ENCODE data around the gene DNAJC22. TPM values are rescaled to one million over a fixed set of nuclear protein-coding genes. Genes with fewer than 3 reads are reported as not detected.

Gene DNAJC22
- total RNA-seq, 1 donor: 1.1 TPM

DNA sequence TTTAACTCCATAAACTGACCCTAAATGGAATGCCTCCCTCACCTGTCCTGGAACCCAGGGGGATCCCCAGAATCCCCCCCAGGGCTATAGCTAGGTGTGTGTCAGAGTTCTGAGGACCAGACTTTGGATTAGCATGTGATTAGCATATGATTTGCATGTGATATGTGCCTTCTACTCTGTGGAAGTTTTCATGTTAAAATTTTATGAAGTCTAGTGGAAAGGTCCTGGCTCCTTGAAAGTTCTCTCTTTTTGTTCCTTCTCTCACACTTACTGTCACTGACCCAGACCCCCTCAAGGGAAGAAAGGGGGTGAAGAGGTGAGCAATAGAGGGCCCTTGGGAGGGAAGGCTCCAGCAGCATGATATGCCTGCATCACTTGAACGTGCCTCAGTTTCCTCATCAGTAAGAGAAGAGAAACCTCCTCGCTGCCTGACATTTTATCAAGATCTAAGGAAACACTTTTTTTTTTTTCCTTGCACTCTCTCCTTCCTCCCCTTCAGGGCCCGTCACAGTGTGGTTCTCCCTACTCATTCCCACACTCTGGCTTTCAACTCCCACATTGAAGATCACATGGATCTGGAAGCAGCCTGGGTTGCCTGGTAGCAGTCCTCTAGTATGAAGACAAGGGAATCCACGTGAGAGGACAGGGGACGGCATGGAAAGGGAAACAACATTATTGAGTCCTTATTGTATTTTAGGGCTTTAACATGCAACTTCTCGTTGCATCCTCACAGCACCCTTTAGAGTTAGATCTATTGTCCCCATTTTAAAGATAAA lies 6.4 kb upstream of the DNAJC22 start:
- H3K4me2 ChIP-seq (ENCODE audit: insufficient read depth, low read length): no peak overlapping the region

DNA sequence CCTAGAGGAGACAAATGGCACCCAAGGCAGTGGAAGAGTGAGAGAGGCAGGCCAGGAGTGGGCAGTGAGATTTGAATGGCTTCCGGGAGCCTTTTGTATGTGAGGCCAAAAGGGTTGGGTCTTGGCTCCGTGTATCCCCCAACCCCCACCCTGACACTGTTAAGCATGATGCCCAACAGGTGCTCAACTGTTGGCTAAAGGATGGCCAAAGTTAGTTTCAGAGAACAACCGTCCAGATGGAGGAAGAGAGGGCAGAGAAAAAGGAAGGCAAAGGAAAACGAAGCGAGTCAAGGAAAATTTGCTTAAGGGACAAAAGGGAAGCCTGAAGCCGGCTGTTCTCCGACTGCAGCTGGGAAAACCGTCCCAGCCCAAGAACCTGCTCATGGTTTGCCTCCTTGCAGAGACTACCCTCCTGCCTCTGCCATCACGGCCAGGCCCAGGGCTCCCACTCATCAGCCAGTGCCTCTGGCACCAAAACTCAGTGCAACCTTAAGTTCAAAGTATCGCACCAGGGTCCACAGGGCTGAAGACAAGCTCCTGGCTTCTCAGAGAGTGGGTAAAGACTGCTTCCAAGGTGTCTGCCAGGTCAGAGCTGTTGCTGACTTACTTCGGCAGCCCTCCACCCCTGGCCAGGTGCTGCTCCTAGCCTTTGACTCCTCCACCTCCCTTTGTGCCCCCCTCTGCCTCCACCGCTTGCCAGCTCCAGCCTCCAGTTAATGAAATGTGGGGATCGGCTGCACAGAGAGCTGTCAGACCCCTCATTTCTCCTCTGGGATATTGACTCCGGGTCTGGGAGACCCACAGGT lies 5.5 kb upstream of the DNAJC22 start:
- no peak overlapping the region for H2AFZ ChIP-seq (ENCODE audit: low read length)
- H3K4me2 ChIP-seq (ENCODE audit: insufficient read depth, low read length): no peak overlapping the region
- no peak overlapping the region for H3K27ac ChIP-seq (ENCODE audit: low read depth, low read length)
- no peaks in the 10 kb centered on the region for H3K36me3 ChIP-seq (ENCODE audit: insufficient read depth, low read length)
- no peak overlapping the region for H3K4me3 ChIP-seq (ENCODE audit: insufficient read depth, low read length)
- peak; percentile 65 for DNase-seq (ENCODE audit: insufficient read length, low spot score, missing footprints)
- H3K27me3 ChIP-seq (ENCODE audit: insufficient read depth, low read length): peaks cover 75% of the 10 kb centered on the region
- peaks cover 22% of the 10 kb centered on the region for H3K4me1 ChIP-seq (ENCODE audit: insufficient read depth, low read length)
- TF ChIP-seq CTCF (IDR thresholded peaks at IDR 0.05; ENCODE audit: extremely low read depth, low read depth, low read length): no peak
- H4K20me1 ChIP-seq (ENCODE audit: insufficient read depth, low read length): no peaks in the 10 kb centered on the region
- no peaks in the 10 kb centered on the region for H3K79me2 ChIP-seq (ENCODE audit: insufficient read depth, low read length)
- H3K9me3 ChIP-seq (ENCODE audit: low read depth, low read length): no peaks in the 10 kb centered on the region

More for the DNA sequence above, 6.4 kb upstream of the DNAJC22 start:
- peak; percentile 76 for DNase-seq (ENCODE audit: insufficient read length, low spot score, missing footprints)
- Histone ChIP-seq H2AFZ (ENCODE audit: low read length) (no peak overlapping the region), H3K36me3 (ENCODE audit: insufficient read depth, low read length) (no peaks in the 10 kb centered on the region), H3K4me3 (ENCODE audit: insufficient read depth, low read length) (no peak overlapping the region), H4K20me1 (ENCODE audit: insufficient read depth, low read length) (no peaks in the 10 kb centered on the region), H3K27ac (ENCODE audit: low read depth, low read length) (no peak overlapping the region), H3K4me1 (ENCODE audit: insufficient read depth, low read length) (peaks cover 15% of the 10 kb centered on the region), H3K79me2 (ENCODE audit: insufficient read depth, low read length) (no peaks in the 10 kb centered on the region), H3K9me3 (ENCODE audit: low read depth, low read length) (no peaks in the 10 kb centered on the region), H3K27me3 (ENCODE audit: insufficient read depth, low read length) (peaks cover 77% of the 10 kb centered on the region)
- TF ChIP-seq CTCF (IDR thresholded peaks at IDR 0.05; ENCODE audit: extremely low read depth, low read depth, low read length): no peak

- Histone ChIP-seq H3K36me3 (ENCODE audit: insufficient read depth, low read length) (no peaks in the 10 kb centered on the region), H3K4me1 (ENCODE audit: insufficient read depth, low read length) (peaks cover 27% of the 10 kb centered on the region), H2AFZ (ENCODE audit: low read length) (no peak overlapping the region), H3K79me2 (ENCODE audit: insufficient read depth, low read length) (no peaks in the 10 kb centered on the region), H3K27me3 (ENCODE audit: insufficient read depth, low read length) (peaks cover 75% of the 10 kb centered on the region), H3K4me2 (ENCODE audit: insufficient read depth, low read length) (peak overlapping the region; percentile 91), H3K4me3 (ENCODE audit: insufficient read depth, low read length) (peak overlapping the region; percentile 69), H4K20me1 (ENCODE audit: insufficient read depth, low read length) (no peaks in the 10 kb centered on the region), H3K27ac (ENCODE audit: low read depth, low read length) (no peak overlapping the region), H3K9me3 (ENCODE audit: low read depth, low read length) (no peaks in the 10 kb centered on the region)
- DNase-seq (ENCODE audit: insufficient read length, low spot score, missing footprints): peak; percentile 86
- TF ChIP-seq CTCF (IDR thresholded peaks at IDR 0.05; ENCODE audit: extremely low read depth, low read depth, low read length): no peak
Measured at GRCh38 chr12:49341777-49342065, 5.0 kb upstream of the DNAJC22 start.

Data from osteoblast (primary cell).